ENCODE data around the gene TOP3B. TPM values are rescaled to one million over a fixed set of nuclear protein-coding genes. Genes with fewer than 3 reads are reported as not detected.

TOP3B gene
- total and polyA plus RNA-seq, 9 of the 15 experiments (the other 6 are each of a cell fraction or from before 2014, with no cell fraction given): 3.0 to 188 (median 112) TPM

GRCh38 chr22:22020425-22020852, 37.9 kb upstream of the TOP3B start:
- peaks cover 18 to 25% of the 10 kb centered on the region in 2 experiments; a peak in 4 of 5 replicates for H3K4me1 ChIP-seq (replicated peaks in 1 of 2; ENCODE audit: control insufficient read depth in 2 of 2, insufficient read depth in 2 of 2, low read length in 2 of 2)
- no peaks in the 10 kb centered on the region for H3K36me3 ChIP-seq (ENCODE audit: control insufficient read depth, insufficient read depth, low read length)
- H3K9me1 ChIP-seq (ENCODE audit: control insufficient read depth, insufficient read depth, low read length): no peaks in the 10 kb centered on the region
- H4K20me1 ChIP-seq (replicated peaks; ENCODE audit: control insufficient read depth, insufficient read depth, low read length): no peaks in the 10 kb centered on the region
- H3K27ac ChIP-seq (ENCODE audit: extremely low read depth, low read depth, low read length): no peak overlapping the region
- DNase-seq (ENCODE audit: extremely low read depth in 1 of 4, low spot score in 3 of 4): no peak
- BruUV-seq (replicated peaks): no TSS peak
- H3K4me3 ChIP-seq: no peak overlapping the region
- H3K4me2 ChIP-seq (ENCODE audit: insufficient read depth, low read length): no peak overlapping the region
- no peaks in the 10 kb centered on the region for H3K9me3 ChIP-seq (replicated peaks; ENCODE audit: control insufficient read depth, insufficient read depth, low read depth, low read length)
- WGBS (ENCODE audit: insufficient coverage, low coverage, missing lambda C conversion rate): 3% methylated on average over 2 of the region's 2 CpGs
- FAIRE-seq: no peak
- no peaks in the 10 kb centered on the region for H3K79me2 ChIP-seq (ENCODE audit: control insufficient read depth, insufficient read depth, low read length)
- no peak overlapping the region for H3K9ac ChIP-seq (ENCODE audit: insufficient read depth in 1 of 2, low read depth in 2 of 2, low read length in 2 of 2)
- ATAC-seq: no peak
- ChIA-PET POLR2A (interaction anchor here (0.6 to 8.1 kb wide), 17 partner anchors 8 to 397 kb away, joined by 3 to 123 read pairs (median 4); partner anchors contain the start of genes MAPK1 and TOP3B), CTCF (ENCODE audit: low intra/inter-chr PET ratio) (no interaction called here)
- H3K27me3 ChIP-seq (ENCODE audit: control insufficient read depth in 2 of 2, insufficient read depth in 2 of 2, low read length in 2 of 2): peaks cover 33 to 36% of the 10 kb centered on the region in 2 experiments
- intact Hi-C loops (cut with micrococcal nuclease) (loop anchor here (10.0 kb wide), 1 partner anchor 64 kb away; no protein-coding TSS in a partner anchor), in situ Hi-C loops (cut with MboI) (no loop called here)
- no peak overlapping the region for H2AFZ ChIP-seq (ENCODE audit: low read depth, low read length)
- TF ChIP-seq ZBTB49 (CRISPR knock-in tag; IDR thresholded peaks at IDR 0.05; ENCODE audit: borderline replicate concordance) (0 out of 2 replicates have a peak, but pooled peaks have one; percentile 81), ZNF224 (CRISPR knock-in tag; IDR thresholded peaks at IDR 0.05) (0 out of 2 replicates have a peak, but pooled peaks have one; percentile 15), SIX5 (IDR thresholded peaks at IDR 0.05; ENCODE audit: borderline replicate concordance in 1 of 2, insufficient read depth in 1 of 2, low read depth in 1 of 2, low read length in 2 of 2) (no peak), ZNF699 (CRISPR knock-in tag; IDR thresholded peaks at IDR 0.05; ENCODE audit: insufficient replicate concordance) (peak; percentile 67), HMG20B (CRISPR knock-in tag; IDR thresholded peaks at IDR 0.05) (0 out of 2 replicates have a peak, but pooled peaks have one; percentile 70), IRF2 (CRISPR knock-in tag; IDR thresholded peaks at IDR 0.05) (peak; percentile 73; the same call in 1 of the 2 replicates), FOXA3 (CRISPR knock-in tag; conservative IDR thresholded peaks at IDR 0.05 in 1 of 2, IDR thresholded peaks at IDR 0.05 in 1 of 2) (0 out of 4 replicates have a peak, but pooled peaks of 1 of the 2 experiments have one; percentile 44), PREB (CRISPR knock-in tag; IDR thresholded peaks at IDR 0.05) (0 out of 2 replicates have a peak, but pooled peaks have one; percentile 17), FOXP1 (CRISPR knock-in tag; IDR thresholded peaks at IDR 0.05) (no peak), AFF4 (CRISPR knock-in tag; IDR thresholded peaks at IDR 0.05) (0 out of 2 replicates have a peak, but pooled peaks have one; percentile 18), FOXO4 (CRISPR knock-in tag; IDR thresholded peaks at IDR 0.05) (no peak), TBL1XR1 (IDR thresholded peaks at IDR 0.05; ENCODE audit: low read length in 2 of 2) (no peak)
